T-cell (primary cell): ENCODE results near the gene SETBP1. TPM values are rescaled to one million over a fixed set of nuclear protein-coding genes. Genes with fewer than 3 reads are reported as not detected.
A peak's percentile ranks its signal among the peaks of the same experiment; 100 is the strongest.

ENCODE experiments used
- ATAC-seq, 4 experiments: fragments of 200-7000 bp in 3 of 4; fragments of 150-1000 bp in 1 of 4; cut with Tn5 transposase; replicated peaks in 1 of 4; 1 replicate in 3 of 4; 2 replicates in 1 of 4; pipeline ENCODE4 v1.10.0; 2021; ENCODE audit warnings: moderate library complexity in 3 of 4, mild to moderate bottlenecking in 2 of 4, moderate number of reproducible peaks in 1 of 4
- CTCF ChIA-PET, 2 donors: fragments of 300-600 bp; sonication (Branson Sonifier 250); formaldehyde crosslinking; loops; one replicate each; lab custom pipeline; 2022; ENCODE audit warnings: antibody characterized with exemption in 2 of 2; lab: Charles Lee
- POLR2A ChIA-PET, 2 donors: fragments of 300-600 bp; sonication (Branson Sonifier 250); formaldehyde crosslinking; loops; one replicate each; lab custom pipeline; 2022; ENCODE audit warnings: antibody characterized with exemption in 2 of 2; lab: Charles Lee
- DNase-seq, 35 experiments: peaks; one replicate each; pipeline versions ENCODE4 v3.0.0 to v3.0.0-alpha.2; 2013 to 2023
- H3K27ac ChIP-seq: one replicate; pipeline ENCODE4 v1.5.1; 2013; ENCODE audit warnings: low read length
- H3K27me3 ChIP-seq, 2 experiments: replicated peaks in 1 of 2; 1 replicate in 1 of 2; 2 replicates in 1 of 2; pipeline versions ENCODE4 v1.6.1 to v1.7.0; 2013; ENCODE audit warnings: low read length in 1 of 2, mixed read lengths in 1 of 2; ENCODE audit not compliant: control insufficient read depth in 2 of 2, insufficient read depth in 2 of 2; ENCODE audit errors: extremely low read depth in 1 of 2
- H3K36me3 ChIP-seq, 2 donors: 1 replicate in 1 of 2; 2 replicates in 1 of 2; pipeline versions ENCODE4 v1.6.1 to v1.7.0; 2013; ENCODE audit warnings: low read length in 1 of 2; ENCODE audit not compliant: control insufficient read depth in 2 of 2, insufficient read depth in 1 of 2; ENCODE audit errors: extremely low read depth in 1 of 2
- H3K4me1 ChIP-seq, 2 experiments: 1 replicate in 1 of 2; 2 replicates in 1 of 2; pipeline versions ENCODE4 v1.6.1 to v1.7.0; 2013; ENCODE audit warnings: low read length in 2 of 2, mixed read lengths in 1 of 2; ENCODE audit not compliant: insufficient read depth in 2 of 2, control insufficient read depth in 1 of 2; ENCODE audit errors: extremely low read depth in 1 of 2
- H3K4me3 ChIP-seq, 2 donors: 1 replicate in 1 of 2; 2 replicates in 1 of 2; pipeline versions ENCODE4 v1.5.1 to v1.7.0; 2013; ENCODE audit warnings: mild to moderate bottlenecking in 2 of 2, low read length in 1 of 2, moderate library complexity in 1 of 2; ENCODE audit not compliant: control insufficient read depth in 1 of 2; ENCODE audit errors: extremely low read depth in 1 of 2
- H3K9me3 ChIP-seq: 2 replicates; pipeline ENCODE4 v1.7.0; 2013
- H3K27ac Mint-ChIP-seq, 2 donors: one replicate each; pipeline ENCODE4 v1.8.0; 2020 to 2021; ENCODE audit warnings: mild to moderate bottlenecking in 2 of 2, mixed read lengths in 2 of 2
- H3K27me3 Mint-ChIP-seq, 2 donors: one replicate each; pipeline ENCODE4 v1.8.0; 2021 to 2022; ENCODE audit warnings: mixed read lengths in 2 of 2
- H3K36me3 Mint-ChIP-seq: one replicate; pipeline ENCODE4 v1.8.0; 2021; ENCODE audit warnings: mixed read lengths
- H3K4me1 Mint-ChIP-seq, 3 donors: one replicate each; pipeline ENCODE4 v1.8.0; 2020 to 2022; ENCODE audit warnings: mixed read lengths in 3 of 3, mild to moderate bottlenecking in 1 of 3
- H3K4me3 Mint-ChIP-seq, 3 donors: one replicate each; pipeline ENCODE4 v1.8.0; 2020 to 2022; ENCODE audit warnings: mild to moderate bottlenecking in 3 of 3, mixed read lengths in 3 of 3, moderate library complexity in 3 of 3
- H3K9me3 Mint-ChIP-seq, 3 donors: one replicate each; pipeline ENCODE4 v1.8.0; 2020 to 2022; ENCODE audit warnings: mixed read lengths in 3 of 3
- WGBS: methylation state at CpG from one replicate; pipeline ENCODE4 v1.1.5; 2013; ENCODE audit warnings: missing lambda C conversion rate; ENCODE audit not compliant: insufficient coverage; 5-methylcytosine and 5-hydroxymethylcytosine counted together
- total RNA-seq, 35 experiments: library from RNA in 6 of 35; stranded (reverse) in 6 of 35; fragments of 120-200 nt in 1 of 35; gene quantifications; one replicate each; pipeline versions ENCODE4 v1.2.1 to v1.2.4 and lab custom pipeline; 2013 to 2026

SETBP1 gene
- total RNA-seq, 5 donors from 2014 or later (not counting 1 experiment from before 2014, with no cell fraction given), result 1.6 to 5.7 (median 3.2) TPM

- no peak overlapping the region for H3K27ac Mint-ChIP-seq
- Histone ChIP-seq H3K4me3 (no peak overlapping the region), H3K9me3 (no peaks in the 10 kb centered on the region), H3K36me3 (no peaks in the 10 kb centered on the region), H3K27me3 (no peaks in the 10 kb centered on the region), H3K27ac (no peak overlapping the region), H3K4me1 (peaks cover 0 to 16% of the 10 kb centered on the region in 2 experiments)
- peaks cover 3% of the 10 kb centered on the region in 2 donors for H3K27me3 Mint-ChIP-seq
- H3K4me1 Mint-ChIP-seq, result peaks cover 0 to 29% (median 9%) of the 10 kb centered on the region in 3 donors
- DNase-seq, result no peak
- H3K36me3 Mint-ChIP-seq, result no peaks in the 10 kb centered on the region
- no peaks in the 10 kb centered on the region for H3K9me3 Mint-ChIP-seq
- WGBS, result 100% methylated on average over 1 of the region's 3 CpGs
- POLR2A ChIA-PET, result no interaction called here
- no peak overlapping the region for H3K4me3 Mint-ChIP-seq
- CTCF ChIA-PET, result no interaction called here
- ATAC-seq, result no peak
Observed at GRCh38 chr18:44713435-44713834, 32.7 kb downstream of the SETBP1 start.

GRCh38 chr18:44714376-44714775 is 33.7 kb downstream of the SETBP1 start:
- H3K27ac Mint-ChIP-seq, result no peak overlapping the region

GRCh38 chr18:44715245-44715644 is 34.6 kb downstream of the SETBP1 start:
- Histone ChIP-seq H3K36me3 (no peaks in the 10 kb centered on the region), H3K27ac (no peak overlapping the region), H3K4me1 (peaks cover 0 to 11% of the 10 kb centered on the region in 2 experiments), H3K9me3 (no peaks in the 10 kb centered on the region), H3K27me3 (no peaks in the 10 kb centered on the region), H3K4me3 (no peak overlapping the region)
- Mint-ChIP-seq H3K4me1 (peaks cover 0 to 24% (median 5%) of the 10 kb centered on the region in 3 donors), H3K36me3 (no peaks in the 10 kb centered on the region), H3K4me3 (no peak overlapping the region), H3K27ac (no peak overlapping the region), H3K27me3 (peaks cover 0 to 3% of the 10 kb centered on the region in 2 donors), H3K9me3 (no peaks in the 10 kb centered on the region)
- POLR2A ChIA-PET, result no interaction called here
- no peak for ATAC-seq
- WGBS, result 97% methylated on average over 6 of the region's 7 CpGs
- CTCF ChIA-PET, result no interaction called here
- no peak for DNase-seq

More at GRCh38 chr18:44714376-44714775, 33.7 kb downstream of the SETBP1 start:
- peaks cover 3% of the 10 kb centered on the region in 2 donors for H3K27me3 Mint-ChIP-seq
- no peaks in the 10 kb centered on the region for H3K36me3 Mint-ChIP-seq
- POLR2A ChIA-PET, result no interaction called here
- 90% methylated on average over 2 of the region's 9 CpGs for WGBS
- CTCF ChIA-PET, result no interaction called here
- no peaks in the 10 kb centered on the region for H3K27me3 ChIP-seq
- no peak overlapping the region for H3K4me3 ChIP-seq
- peaks cover 0 to 16% of the 10 kb centered on the region in 2 experiments for H3K4me1 ChIP-seq
- no peaks in the 10 kb centered on the region for H3K9me3 Mint-ChIP-seq
- no peaks in the 10 kb centered on the region for H3K9me3 ChIP-seq
- H3K36me3 ChIP-seq, result no peaks in the 10 kb centered on the region
- no peak for ATAC-seq
- peaks cover 0 to 29% (median 9%) of the 10 kb centered on the region in 3 donors for H3K4me1 Mint-ChIP-seq
- no peak for DNase-seq
- H3K27ac ChIP-seq, result no peak overlapping the region
- H3K4me3 Mint-ChIP-seq, result no peak overlapping the region

- ChIA-PET POLR2A (no interaction called here), CTCF (interaction anchor here in 1 of 2 donors (0.9 kb wide), 1 partner anchor 44 kb away, joined by 3 read pairs; no protein-coding TSS in a partner anchor)
- Histone ChIP-seq H3K4me1 (peaks cover 0 to 11% of the 10 kb centered on the region in 2 experiments), H3K36me3 (no peaks in the 10 kb centered on the region), H3K4me3 (no peak overlapping the region), H3K9me3 (no peaks in the 10 kb centered on the region), H3K27me3 (no peaks in the 10 kb centered on the region), H3K27ac (no peak overlapping the region)
- no peaks in the 10 kb centered on the region for H3K9me3 Mint-ChIP-seq
- ATAC-seq, result no peak
- no peaks in the 10 kb centered on the region for H3K36me3 Mint-ChIP-seq
- DNase-seq, result no peak
- H3K27me3 Mint-ChIP-seq, result peaks cover 0 to 3% of the 10 kb centered on the region in 2 donors
- H3K27ac Mint-ChIP-seq, result no peak overlapping the region
- WGBS, result 100% methylated on average over 3 of the region's 6 CpGs
- H3K4me1 Mint-ChIP-seq, result peaks cover 0 to 22% (median 5%) of the 10 kb centered on the region in 3 donors
- no peak overlapping the region for H3K4me3 Mint-ChIP-seq
Observed at GRCh38 chr18:44715842-44716241, 35.2 kb downstream of the SETBP1 start.

GRCh38 chr18:44716697-44717163 is 36.0 kb downstream of the SETBP1 start:
- WGBS, result 48% methylated on average over 3 of the region's 5 CpGs
- peak overlapping the region in 1 of 2 donors; percentile 0 for H3K27ac Mint-ChIP-seq
- Histone ChIP-seq H3K4me3 (no peak overlapping the region), H3K27ac (no peak overlapping the region), H3K36me3 (no peaks in the 10 kb centered on the region), H3K4me1 (peaks cover 0 to 11% of the 10 kb centered on the region in 2 experiments), H3K9me3 (no peaks in the 10 kb centered on the region), H3K27me3 (no peaks in the 10 kb centered on the region)
- DNase-seq, result peak in 1 of 35 experiments; percentile 17
- H3K4me3 Mint-ChIP-seq, result no peak overlapping the region
- peaks cover 0 to 3% of the 10 kb centered on the region in 2 donors for H3K27me3 Mint-ChIP-seq
- H3K36me3 Mint-ChIP-seq, result no peaks in the 10 kb centered on the region
- ATAC-seq, result peak in 2 of 4 experiments; percentile 20 to 48
- no peaks in the 10 kb centered on the region for H3K9me3 Mint-ChIP-seq
- POLR2A ChIA-PET, result no interaction called here
- peaks cover 0 to 26% (median 10%) of the 10 kb centered on the region in 3 donors for H3K4me1 Mint-ChIP-seq
- CTCF ChIA-PET, result interaction anchor here in 1 of 2 donors (0.9 kb wide), 1 partner anchor 45 kb away, joined by 3 read pairs; no protein-coding TSS in a partner anchor

- Mint-ChIP-seq H3K27me3 (no peaks in the 10 kb centered on the region), H3K4me3 (no peak overlapping the region), H3K4me1 (peaks cover 10 to 46% (median 31%) of the 10 kb centered on the region in 3 donors), H3K27ac (no peak overlapping the region), H3K36me3 (no peaks in the 10 kb centered on the region), H3K9me3 (no peaks in the 10 kb centered on the region)
- Histone ChIP-seq H3K36me3 (no peaks in the 10 kb centered on the region), H3K27ac (no peak overlapping the region), H3K27me3 (no peaks in the 10 kb centered on the region), H3K4me3 (no peak overlapping the region), H3K4me1 (peaks cover 0 to 24% of the 10 kb centered on the region in 2 experiments), H3K9me3 (no peaks in the 10 kb centered on the region)
- ChIA-PET CTCF (no interaction called here), POLR2A (interaction anchor here in 1 of 2 donors (0.6 kb wide), 1 partner anchor 68 kb away, joined by 3 read pairs; no protein-coding TSS in a partner anchor)
- ATAC-seq (no peak), DNase-seq (no peak)
- WGBS, result 100% methylated on average over 1 of the region's 3 CpGs
Observed at GRCh38 chr18:44719519-44720060, 38.9 kb downstream of the SETBP1 start.
